ENCODE results near the gene PROZ. TPM values are rescaled to one million over a fixed set of nuclear protein-coding genes. Genes with fewer than 3 reads are reported as not detected.

The PROZ gene
- total and polyA plus RNA-seq, 9 of the 15 experiments (the other 6 are each of a cell fraction or from before 2014, with no cell fraction given) = not detected

GRCh38 chr13:113125506-113126264, 32.8 kb upstream of the PROZ start (continued):
- no peak for TF ChIP-seq ZFP91 (CRISPR knock-in tag; IDR thresholded peaks at IDR 0.05)

DNA sequence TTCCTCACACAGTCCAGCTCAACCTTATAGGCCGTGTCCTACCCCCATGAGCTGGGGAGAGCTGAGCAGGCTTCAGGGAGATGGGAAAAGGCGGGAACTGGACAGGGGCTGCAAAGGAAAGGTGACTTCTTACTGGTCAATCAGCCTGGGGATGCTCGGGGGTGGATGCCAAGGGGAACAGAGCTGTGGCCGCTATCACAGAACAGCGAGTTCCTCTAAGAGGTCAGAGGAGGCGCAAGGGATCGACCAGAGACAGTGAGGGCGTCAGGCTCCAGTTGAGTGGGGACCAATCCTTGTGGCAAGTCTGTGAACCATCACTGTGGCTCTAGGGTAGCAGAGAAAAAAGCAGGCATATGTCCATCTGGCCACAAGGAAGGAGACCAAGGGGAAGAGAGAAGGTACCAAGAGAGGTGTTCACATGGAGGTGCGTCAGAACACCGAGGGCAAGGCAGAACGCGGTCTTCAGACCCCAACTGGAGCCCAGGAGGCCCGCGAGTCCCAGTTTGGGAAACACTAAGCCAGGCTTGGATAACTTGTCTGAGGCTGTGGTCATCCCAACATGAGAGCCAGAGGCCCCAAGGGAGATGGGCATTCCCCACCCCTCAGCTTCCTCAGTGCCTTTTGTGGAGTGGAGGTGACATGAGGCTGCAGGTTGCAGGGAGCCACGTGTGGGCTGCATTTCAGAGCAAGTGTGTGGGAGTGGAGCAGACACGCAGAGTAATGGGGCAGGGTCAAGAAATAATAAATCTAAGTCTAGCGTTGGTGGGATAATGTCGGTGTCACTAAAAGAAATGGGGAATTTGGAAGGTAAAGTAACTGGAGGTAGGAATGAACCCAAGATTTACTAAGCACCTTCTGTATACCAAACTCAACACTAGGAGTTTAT, 31.9 kb upstream of the PROZ start:
- no peak overlapping the region for H3K9ac ChIP-seq (ENCODE audit: insufficient read depth in 1 of 2, low read depth in 2 of 2, low read length in 2 of 2)
- H3K36me3 ChIP-seq (ENCODE audit: control insufficient read depth, insufficient read depth, low read length) = no peaks in the 10 kb centered on the region
- ATAC-seq = no peak
- intact Hi-C loops (cut with micrococcal nuclease) = no loop called here
- FAIRE-seq = no peak
- H3K4me3 ChIP-seq = no peak overlapping the region
- H3K4me1 ChIP-seq (replicated peaks in 1 of 2; ENCODE audit: control insufficient read depth in 2 of 2, insufficient read depth in 2 of 2, low read length in 2 of 2) = peaks cover 0 to 23% of the 10 kb centered on the region in 2 experiments; a peak in 2 of 5 replicates
- 5% methylated on average over 13 of the region's 18 CpGs for WGBS (ENCODE audit: insufficient coverage, low coverage, missing lambda C conversion rate)
- POLR2A ChIA-PET = no interaction called here
- H3K9me3 ChIP-seq (replicated peaks; ENCODE audit: control insufficient read depth, insufficient read depth, low read depth, low read length) = no peaks in the 10 kb centered on the region
- H3K79me2 ChIP-seq (ENCODE audit: control insufficient read depth, insufficient read depth, low read length) = no peaks in the 10 kb centered on the region
- no peaks in the 10 kb centered on the region for H3K9me1 ChIP-seq (ENCODE audit: control insufficient read depth, insufficient read depth, low read length)
- no TSS peak for BruUV-seq (replicated peaks)
- in situ Hi-C loops (cut with MboI) = no loop called here
- no peak overlapping the region for H3K4me2 ChIP-seq (ENCODE audit: insufficient read depth, low read length)
- H3K27ac ChIP-seq (ENCODE audit: extremely low read depth, low read depth, low read length) = no peak overlapping the region
- CTCF ChIA-PET (ENCODE audit: low intra/inter-chr PET ratio) = no interaction called here
- peaks cover 0 to 43% of the 10 kb centered on the region in 2 experiments; a peak in 2 of 5 replicates for H3K27me3 ChIP-seq (ENCODE audit: control insufficient read depth in 2 of 2, insufficient read depth in 2 of 2, low read length in 2 of 2)
- H2AFZ ChIP-seq (ENCODE audit: low read depth, low read length) = no peak overlapping the region
- no peak for DNase-seq (ENCODE audit: extremely low read depth in 1 of 4, low spot score in 3 of 4)
- H4K20me1 ChIP-seq (replicated peaks; ENCODE audit: control insufficient read depth, insufficient read depth, low read length) = no peaks in the 10 kb centered on the region
- no peak for TF ChIP-seq ADNP (tag; IDR thresholded peaks at IDR 0.05)
- TF ChIP-seq, protein P1, sequence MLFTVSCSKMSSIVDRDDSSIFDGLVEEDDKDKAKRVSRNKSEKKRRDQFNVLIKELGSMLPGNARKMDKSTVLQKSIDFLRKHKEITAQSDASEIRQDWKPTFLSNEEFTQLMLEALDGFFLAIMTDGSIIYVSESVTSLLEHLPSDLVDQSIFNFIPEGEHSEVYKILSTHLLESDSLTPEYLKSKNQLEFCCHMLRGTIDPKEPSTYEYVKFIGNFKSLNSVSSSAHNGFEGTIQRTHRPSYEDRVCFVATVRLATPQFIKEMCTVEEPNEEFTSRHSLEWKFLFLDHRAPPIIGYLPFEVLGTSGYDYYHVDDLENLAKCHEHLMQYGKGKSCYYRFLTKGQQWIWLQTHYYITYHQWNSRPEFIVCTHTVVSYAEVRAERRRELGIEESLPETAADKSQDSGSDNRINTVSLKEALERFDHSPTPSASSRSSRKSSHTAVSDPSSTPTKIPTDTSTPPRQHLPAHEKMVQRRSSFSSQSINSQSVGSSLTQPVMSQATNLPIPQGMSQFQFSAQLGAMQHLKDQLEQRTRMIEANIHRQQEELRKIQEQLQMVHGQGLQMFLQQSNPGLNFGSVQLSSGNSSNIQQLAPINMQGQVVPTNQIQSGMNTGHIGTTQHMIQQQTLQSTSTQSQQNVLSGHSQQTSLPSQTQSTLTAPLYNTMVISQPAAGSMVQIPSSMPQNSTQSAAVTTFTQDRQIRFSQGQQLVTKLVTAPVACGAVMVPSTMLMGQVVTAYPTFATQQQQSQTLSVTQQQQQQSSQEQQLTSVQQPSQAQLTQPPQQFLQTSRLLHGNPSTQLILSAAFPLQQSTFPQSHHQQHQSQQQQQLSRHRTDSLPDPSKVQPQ (CRISPR knock-in tag; IDR thresholded peaks at IDR 0.05; ENCODE audit: borderline replicate concordance) = no peak
- no peak for TF ChIP-seq ZSCAN29 (IDR thresholded peaks at IDR 0.05)
- TF ChIP-seq JUN (IDR thresholded peaks at IDR 0.05; ENCODE audit: borderline replicate concordance, low read depth, low read length) = no peak
- no peak for TF ChIP-seq JUN (CRISPR knock-in tag; IDR thresholded peaks at IDR 0.05; ENCODE audit: borderline replicate concordance)
- TF ChIP-seq TCF7L2 (IDR thresholded peaks at IDR 0.05; ENCODE audit: low read depth, low read length) = no peak
- TF ChIP-seq SAP30 (IDR thresholded peaks at IDR 0.05; ENCODE audit: borderline replicate concordance, insufficient read depth, low read depth, low read length, poor library complexity, severe bottlenecking) = no peak
- TF ChIP-seq TAL1 (IDR thresholded peaks at IDR 0.05) = no peak
- no peak for TF ChIP-seq DACH1 (IDR thresholded peaks at IDR 0.05; ENCODE audit: partially characterized antibody)
- TF ChIP-seq RFX1 (IDR thresholded peaks at IDR 0.05) = no peak
- TF ChIP-seq DEAF1 (CRISPR knock-in tag; IDR thresholded peaks at IDR 0.05) = no peak
- no peak for TF ChIP-seq PTBP1 (IDR thresholded peaks at IDR 0.05; ENCODE audit: low read depth, low read length)

All from K562 (cell line).